NCI-H187 treated with DMSO at 0.1 percent for 48 hours (cell line): ENCODE results near the gene PRPF31.

Source experiments
- DNase-seq: peaks from one replicate; lab custom pipeline; 2025; lab: John Stamatoyannopoulos, UW

Gene PRPF31

DNA sequence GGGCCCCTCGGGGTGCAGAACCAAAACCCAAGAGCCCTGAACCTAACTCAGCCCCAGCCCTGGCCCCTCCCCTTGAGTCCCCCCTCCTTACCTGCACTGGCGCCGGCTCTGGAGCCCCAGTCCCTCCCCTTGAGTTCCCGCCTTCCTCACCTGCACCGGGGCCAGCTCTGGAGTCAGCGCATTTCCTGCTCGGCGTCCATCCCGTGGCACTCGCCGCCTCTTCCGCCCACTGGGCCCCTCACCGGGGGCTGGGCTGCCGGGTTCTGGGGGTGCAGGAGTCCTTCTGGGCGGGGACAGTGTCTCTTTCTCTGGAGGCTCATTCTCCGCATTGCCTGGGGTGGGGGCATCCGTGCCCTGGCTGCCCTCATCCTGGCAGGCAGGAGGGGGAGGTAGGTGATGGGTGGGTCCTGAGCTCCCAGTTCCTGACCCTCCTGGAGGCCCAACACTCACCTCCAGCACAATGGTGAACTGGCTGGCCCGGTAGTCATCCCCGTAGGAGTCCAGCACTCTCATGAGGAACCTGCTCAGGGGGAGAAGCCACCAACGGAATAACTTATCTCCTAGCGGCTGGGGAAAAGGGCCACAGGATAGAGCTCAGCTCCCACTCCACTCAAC lies 7.6 kb upstream of the PRPF31 start:
- DNase-seq: no peak

DNA sequence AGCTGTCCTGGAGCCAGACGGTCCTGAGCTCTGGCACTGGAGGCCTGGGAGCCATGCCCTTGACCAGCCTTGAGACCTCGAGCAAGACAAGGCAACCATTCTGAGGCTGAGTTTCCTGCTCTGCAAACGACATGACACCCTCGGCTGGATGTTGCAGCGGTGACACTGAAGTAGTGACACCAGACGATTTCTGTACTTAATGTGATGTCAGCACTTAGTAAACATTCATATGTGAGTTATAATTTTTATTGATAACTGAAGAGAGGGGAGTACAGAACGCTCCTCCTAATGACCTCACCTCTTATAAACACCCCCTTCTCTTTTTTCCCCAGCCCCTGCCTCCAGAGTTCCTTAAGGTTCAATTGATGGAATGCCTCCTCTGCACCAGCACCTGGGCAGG lies 7.1 kb upstream of the PRPF31 start:
- DNase-seq: no peak

DNA sequence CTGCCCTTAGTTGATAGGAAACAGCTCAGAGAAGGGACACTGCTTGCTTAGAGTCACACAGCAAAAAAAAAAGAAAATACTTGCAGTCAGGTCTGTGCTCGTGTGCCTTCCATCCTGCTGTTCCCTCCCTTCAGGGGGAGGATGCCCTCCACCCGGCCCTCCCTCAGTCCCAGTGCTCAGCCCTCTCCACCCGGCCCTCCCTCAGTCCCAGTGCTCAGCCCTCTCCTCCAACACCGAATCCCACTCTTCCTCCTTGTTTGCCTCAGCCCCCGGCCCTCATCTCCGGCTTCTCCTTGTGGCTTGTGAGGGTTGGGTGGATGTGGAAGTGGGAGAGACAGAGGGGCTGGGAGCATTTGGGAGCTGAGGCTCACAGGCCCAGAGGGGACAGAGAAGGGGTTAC lies 5.9 kb upstream of the PRPF31 start:
- DNase-seq: no peak

DNA sequence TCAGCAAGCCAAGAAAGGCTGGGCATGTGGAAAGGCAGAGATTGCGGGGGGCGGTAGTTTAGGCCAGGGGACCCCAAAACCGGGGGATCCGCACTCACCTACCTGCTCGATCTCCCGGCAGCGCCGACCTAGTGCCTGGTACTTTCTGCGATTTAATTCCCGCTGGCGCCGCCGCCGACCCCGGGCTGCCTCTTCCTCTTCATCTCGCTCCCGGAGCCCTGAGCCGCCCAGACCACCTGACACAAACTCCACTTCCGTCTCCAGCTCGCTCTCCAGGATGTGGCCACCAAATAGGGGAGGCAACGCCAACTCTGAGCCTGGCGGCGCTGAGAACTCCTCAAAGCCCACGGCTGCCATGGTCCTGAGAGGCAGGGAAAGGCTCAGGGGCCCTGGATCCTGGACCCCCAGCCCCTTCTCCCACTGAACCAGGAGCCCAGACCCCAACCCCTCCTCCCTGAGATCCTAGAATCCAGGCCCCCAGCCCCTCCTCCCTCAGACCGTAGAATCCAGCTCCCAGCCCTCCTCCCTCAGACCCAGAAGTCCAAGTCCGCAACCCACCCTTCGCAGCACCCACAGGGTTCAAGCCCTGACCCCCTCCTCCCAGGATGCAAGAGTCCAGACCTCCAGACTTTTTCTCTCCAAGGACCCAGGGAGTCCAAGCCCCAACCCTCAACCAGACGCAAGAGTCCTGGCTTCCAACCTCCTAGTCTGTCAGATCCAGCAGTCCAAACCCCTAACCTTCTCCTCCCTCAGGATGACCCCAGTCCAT lies 1.0 kb upstream of the PRPF31 start:
- DNase-seq: no peak

DNA sequence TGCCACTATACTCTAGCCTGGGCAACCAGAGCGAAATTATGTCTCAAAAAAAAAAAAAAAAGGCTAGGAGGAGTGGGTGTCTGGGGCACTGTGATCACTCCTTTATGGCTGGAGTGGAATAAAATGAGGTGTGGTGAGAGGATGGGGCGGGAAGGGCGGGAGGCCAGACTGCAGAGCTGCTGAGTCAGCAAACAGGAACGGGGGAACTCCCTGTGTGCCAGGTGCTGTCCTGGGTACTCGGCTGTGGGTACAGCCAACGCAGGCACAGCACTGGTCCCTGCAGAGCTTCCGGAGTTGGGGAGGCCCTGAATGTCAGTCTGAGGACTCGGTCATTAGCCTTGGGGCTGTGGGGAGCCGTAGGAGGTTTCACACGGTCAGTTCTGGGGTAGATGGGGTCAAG lies 5.7 kb downstream of the PRPF31 start:
- no peak for DNase-seq

DNA sequence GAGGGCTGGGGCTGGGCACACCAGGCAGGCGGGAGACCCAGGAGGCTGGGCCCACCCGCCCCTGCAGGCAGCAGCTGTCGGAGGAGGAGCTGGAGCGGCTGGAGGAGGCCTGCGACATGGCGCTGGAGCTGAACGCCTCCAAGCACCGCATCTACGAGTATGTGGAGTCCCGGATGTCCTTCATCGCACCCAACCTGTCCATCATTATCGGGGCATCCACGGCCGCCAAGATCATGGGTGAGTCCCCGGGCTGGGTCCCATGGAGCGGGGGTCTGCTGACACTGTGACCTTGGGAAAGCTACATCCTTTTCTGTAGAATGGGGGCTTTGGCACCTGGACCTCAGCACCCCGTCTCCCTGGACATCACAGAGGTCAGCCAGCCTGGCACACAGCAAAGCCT lies 8.1 kb downstream of the PRPF31 start:
- DNase-seq: no peak

DNA sequence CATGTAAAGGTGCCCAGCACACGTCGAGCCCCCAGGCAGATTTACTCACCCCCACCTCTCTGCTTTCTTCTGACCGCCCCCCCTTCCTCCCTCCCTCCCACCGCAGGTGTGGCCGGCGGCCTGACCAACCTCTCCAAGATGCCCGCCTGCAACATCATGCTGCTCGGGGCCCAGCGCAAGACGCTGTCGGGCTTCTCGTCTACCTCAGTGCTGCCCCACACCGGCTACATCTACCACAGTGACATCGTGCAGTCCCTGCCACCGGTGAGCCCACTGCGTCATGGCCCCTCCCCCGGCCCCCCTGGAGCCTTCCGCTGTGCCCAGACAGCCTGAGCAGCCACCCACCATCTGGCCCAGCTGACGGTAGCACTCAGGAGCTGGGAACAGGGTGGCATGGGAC lies 8.8 kb downstream of the PRPF31 start:
- DNase-seq: no peak

DNA sequence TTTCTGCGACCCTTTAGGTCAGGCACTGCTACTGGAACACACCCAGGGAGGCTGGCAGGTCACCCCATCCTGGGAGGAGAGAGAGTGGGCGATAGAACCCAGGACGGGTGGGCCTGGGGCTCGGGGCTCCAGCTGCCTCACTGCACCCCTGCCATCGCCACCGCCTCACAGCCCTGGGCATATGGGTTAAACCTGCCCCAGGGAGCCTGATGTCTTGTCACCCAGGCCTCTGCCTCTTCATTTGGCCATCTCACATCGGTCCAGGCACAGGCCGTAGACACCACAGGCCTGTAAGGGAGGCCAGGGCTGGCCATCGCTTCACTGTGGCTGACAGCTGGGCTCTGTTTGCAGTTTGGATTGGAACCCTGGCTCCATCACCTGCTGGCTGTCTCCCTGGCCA lies 10.2 kb downstream of the PRPF31 start:
- DNase-seq: no peak

DNA sequence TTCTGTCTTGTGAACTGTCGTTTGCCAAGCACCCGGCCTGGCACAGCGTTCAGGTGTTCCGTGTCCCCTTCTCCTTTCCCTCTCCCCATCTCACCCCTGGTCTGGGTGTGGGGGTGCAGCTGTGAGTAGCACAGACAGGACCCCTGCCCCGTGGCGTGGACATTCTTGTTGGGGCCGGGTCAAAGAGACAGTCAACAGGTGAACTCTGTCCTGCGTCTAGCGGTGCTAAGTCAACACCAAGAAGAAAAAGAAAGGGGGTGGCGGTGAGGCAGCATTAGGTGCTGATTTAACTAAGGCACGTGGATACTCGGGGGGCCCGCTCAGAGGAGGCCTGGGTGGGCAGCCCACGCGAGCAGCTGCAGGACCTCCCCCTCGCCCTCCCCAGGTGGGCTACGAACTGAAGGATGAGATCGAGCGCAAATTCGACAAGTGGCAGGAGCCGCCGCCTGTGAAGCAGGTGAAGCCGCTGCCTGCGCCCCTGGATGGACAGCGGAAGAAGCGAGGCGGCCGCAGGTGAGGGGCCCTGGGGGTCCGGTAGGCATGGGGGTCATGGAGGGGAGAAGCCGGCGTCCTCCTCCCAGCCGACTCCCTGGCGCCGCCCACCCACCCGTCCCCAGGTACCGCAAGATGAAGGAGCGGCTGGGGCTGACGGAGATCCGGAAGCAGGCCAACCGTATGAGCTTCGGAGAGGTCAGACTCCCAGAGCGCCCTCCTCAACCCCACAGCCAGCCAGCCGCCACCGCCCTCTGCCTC lies 12.3 kb downstream of the PRPF31 start:
- no peak for DNase-seq

DNA sequence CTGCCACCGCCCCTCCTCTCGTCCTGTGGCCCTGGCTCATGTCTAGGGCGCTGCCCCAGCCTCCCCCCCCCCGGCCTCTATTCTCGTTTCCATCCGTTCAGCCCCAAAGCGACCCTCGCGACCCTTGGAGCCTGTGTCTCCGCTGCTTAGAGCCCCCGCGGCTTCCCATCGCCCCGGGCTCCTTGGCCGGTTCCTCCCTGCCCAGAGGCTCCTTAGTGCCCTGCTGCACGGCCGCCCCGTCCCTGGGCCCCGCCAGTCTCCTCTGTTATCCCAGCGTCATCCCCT lies 12.8 kb downstream of the PRPF31 start:
- no peak for DNase-seq

DNA sequence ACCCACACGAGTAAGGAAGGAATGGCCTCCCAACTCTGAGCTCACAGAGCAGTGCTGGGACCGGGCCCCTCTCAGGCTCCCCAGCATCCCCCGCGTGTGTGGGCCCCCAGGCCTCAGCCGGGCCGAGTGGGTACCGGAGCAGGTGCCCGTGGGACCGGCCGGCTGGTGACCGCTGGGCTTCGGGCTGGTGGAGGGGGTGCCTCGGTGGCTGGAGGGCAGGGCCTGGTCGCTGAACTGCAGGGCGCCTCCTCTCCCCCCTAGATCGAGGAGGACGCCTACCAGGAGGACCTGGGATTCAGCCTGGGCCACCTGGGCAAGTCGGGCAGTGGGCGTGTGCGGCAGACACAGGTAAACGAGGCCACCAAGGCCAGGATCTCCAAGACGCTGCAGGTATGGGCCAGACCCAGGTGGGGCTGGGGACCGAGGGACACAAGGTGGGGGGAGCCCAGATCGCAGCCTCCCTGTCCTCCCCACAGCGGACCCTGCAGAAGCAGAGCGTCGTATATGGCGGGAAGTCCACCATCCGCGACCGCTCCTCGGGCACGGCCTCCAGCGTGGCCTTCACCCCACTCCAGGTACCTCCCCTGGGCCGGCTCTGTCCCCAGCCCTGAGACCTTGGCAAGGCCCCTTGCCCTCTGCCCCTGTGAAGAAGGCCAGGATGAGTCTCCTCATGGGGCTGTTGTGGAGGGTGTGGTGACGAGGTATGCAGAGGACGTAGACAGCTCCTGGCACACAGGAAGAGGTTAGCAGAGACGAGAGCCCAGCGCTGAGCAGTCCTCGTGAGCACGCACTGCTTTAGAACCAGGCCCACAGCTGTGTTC lies 13.5 kb downstream of the PRPF31 start:
- no peak for DNase-seq

DNA sequence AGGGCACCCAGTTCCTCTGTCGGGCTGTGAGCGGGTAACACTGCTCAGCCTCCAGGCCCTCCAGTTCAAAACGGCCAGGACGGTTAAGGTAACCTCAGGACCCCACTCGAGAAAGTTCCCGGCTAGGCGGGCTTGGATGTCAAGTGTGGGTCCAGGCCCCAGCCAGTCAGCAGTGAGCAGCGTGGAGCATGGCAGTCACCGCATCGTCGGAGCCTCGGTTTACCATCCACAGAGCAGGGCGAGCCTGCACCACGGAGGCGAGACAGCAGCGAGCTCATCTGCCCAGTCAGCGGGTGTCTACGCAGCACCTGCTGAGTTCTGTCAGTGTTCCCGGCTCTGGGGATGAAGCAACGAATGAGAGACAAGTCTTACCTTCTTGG lies 14.1 kb downstream of the PRPF31 start:
- no peak for DNase-seq

DNA sequence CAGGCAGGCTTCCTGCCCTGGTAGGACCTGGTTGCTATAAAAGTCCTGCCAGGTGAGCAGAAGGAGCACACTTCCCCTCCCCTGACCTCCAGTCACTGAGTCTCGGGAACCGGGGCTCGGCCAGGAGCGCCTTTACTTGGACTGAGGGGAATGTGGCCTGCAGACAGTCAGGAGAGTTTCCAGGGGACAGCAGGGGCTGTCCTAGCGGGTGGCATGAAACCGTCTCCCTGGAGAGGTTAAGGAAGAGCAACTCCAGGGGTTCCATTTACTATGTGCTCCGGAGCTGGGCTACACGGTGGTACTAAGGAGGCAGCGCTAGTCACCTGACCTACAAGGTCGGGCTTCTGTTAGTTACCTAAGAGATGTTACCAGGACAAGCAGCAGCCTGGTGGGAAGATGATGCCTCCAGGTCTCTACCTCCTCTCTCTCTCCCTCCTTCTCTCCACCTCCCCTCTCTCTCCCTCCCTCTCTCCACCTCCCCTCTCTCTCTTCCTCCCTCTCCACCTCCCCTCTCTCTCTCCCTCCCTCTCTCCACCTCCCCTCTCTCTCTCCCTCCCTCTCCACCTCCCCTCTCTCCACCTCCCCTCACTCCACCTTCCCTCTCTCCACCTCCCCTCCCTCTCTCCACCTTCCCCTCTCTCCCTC lies 17.9 kb downstream of the PRPF31 start:
- DNase-seq: no peak

DNA sequence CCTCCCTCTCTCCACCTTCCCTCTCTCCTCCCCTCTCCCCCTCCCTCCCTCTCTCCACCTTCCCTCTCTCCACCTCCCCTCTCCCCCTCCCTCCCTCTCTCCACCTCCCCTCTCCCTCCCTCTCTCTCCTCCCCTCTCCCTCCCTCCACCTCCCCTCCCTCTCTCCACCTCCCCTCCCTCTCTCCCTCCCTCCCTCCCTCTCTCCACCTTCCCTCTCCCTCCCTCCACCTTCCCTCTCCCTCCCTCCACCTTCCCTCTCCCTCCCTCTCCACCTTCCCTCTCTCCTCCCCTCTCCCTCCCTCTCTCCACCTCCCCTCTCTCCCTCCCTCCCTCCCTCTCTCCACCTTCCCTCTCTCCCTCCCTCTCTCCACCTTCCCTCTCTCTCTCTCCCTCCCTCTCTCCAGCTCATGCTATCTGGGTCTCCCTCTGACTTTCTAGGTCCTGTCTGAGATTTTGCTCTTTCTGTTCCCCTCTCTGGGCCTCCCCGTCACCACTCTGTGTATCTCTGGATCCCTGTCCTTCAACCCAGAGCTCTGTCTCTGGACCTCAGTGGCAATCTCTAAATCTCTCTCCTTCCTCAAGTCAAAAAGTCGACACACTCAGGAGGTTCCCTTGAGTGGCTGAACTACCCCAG lies 18.5 kb downstream of the PRPF31 start:
- DNase-seq: no peak

DNA sequence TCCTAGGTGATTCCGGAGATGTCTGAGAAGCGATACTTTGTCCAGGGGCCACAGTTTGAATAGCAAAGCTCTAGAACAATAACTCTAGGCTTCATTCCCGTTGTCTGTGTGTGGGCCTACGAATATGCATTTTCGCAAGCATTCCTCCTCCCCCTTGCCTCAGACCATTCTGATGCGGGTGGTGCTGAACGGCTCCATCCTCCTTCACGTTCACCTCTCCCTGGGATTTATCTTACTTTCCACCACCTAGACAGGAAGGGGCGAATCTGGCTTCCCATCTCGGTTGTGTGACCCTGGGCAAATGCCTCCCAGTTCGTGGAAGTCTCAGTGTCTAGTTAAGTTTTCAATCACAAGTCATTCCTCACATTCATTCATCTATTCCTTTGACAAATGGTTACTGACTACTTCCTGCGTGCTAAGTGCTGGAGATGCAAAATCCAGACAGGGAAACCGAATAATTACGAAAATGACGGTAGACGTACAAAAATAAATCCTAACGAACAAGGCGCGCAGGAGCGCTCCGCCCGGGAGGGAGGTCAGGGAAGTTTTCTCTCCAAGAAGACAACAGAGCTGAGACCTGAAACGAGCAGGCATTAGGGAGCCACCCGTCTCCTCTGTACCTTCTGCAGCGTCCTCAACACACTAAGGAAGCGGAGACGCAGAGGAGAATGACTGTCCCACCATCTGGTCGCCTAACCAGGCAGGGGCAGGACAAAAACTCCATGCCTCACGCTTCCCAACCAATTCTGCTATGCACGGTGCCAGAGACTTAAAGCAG lies 20.7 kb downstream of the PRPF31 start:
- no peak for DNase-seq

DNA sequence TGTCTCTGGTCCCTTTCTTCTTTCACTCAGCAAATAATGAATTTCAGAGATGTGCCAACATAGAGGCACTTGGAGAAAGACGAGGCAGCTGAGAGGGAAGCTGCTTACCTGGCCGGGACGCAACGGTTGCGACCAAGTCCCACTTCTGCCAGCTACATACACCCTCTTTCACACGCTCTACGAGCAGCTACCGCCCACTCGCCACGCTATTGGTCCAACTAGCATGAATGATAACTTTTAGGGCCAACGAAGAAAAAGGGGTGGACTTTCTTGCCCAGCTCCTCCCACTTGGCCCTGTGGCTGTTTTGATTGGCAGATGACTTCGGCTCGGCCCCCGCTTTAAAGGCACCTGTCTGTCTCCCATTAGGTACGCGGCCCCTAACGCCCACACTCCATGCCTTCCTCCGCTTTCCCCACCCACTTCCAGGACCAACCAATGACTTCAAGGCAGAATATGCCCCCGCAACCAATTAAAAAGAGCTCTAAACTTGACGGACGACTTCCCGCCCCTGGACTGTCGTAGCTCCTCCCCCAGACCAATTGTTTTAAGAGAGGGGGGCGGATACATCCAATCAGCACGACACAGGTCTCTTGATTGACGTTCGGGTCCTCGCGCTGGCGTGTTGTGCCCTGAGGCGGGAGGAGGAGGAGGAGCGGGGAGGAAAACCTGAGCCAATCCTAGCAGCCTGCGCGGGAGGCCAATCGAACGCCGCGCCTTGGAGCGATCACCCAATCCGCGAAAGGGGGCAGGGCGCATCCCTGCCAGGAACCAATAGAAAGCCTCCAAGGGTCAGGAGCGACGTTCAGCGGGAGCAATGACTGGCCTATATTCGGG lies 21.5 kb downstream of the PRPF31 start:
- peak; percentile 100 for DNase-seq

DNA sequence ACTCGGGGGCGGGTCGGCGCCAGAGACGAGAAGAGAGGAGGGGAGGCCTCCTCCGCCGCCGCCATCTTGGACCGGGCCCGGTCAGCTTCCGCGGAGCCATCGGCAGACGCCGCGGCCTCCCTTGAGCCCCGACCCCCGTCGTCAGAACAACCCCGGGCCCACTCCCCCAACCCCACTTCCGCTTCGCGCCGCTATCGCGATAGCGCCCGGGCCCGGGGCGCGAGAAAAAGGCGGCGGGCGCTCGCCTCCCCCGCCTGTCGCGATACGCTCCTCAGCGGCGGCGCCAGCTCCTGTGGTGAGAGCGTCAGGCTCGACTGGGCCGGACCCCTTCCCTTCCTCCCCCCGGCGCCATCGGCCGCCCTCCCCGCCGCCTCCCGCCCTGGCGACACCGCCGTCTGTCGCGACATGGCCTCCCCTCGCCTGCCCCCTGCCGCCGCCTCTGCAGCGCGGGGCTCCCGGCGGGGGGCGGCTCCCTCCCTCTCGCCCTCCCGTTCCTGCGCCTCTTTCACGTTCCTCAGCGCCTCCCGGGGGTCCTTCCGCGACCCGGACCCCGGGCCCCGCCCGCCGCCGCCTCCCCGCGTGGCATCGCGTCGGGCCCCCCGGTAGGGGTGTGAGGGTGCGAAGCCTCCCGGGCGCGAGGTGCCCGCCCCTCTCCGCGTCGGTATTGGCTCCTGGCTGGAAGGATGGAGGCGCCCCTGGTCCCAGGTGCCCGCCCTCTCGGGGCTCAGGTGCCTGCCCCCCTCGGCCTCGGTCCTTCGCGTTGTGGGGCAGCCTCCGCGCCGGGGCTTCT lies 22.3 kb downstream of the PRPF31 start, which contains the start of gene CNOT3:
Gene CNOT3 (plus strand): TSS at position 64 of the 790 bp plus-strand sequence. CDS start 5,217 bp downstream, outside the sequence.
- DNase-seq: no peak

DNA sequence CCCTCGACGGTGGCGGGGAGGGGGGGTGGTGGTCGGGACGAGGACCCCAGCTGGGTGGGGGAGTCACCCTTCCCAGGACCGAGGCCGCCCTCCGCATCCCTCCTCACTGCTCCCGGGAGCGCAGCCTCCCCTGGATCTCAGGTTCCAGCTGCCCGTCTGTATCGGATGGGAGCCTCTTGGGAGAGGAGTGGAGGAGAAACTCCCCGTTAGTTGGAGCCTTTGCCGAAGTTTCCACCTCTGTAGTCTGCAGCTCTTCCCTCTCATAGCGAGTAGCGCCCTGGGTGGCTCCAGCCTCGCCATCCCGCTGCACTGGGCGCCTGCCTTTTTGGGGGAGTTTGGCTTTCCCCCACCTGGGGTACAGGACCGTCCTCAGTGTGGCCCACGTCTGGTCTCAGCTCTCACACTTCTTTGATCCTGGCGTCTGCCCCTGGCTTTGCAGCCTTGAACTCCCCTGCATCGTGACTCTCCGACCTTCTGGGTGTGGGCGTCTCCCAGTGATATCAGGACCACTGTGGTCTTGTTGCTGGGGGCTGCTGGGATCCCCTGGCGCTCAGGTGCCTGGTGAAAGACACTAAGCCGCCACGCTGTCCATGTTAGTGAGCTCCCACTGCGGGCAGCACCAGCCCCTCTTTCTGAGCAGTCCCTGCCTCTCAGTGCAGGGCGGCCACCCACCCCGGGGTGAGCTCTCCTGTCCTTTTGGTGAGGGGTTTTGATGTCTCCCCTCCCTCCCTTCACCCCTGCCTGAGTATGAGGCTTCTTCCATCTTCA lies 23.1 kb downstream of the PRPF31 start:
- no peak for DNase-seq
